GM21619 (cell line): Measurements from ENCODE around the gene ITGB2.

Experiments used
- ATAC-seq: cut with Tn5 transposase; IDR thresholded peaks from one replicate; pipeline ENCODE4 v1.9.1; 2021; ENCODE audit not compliant: unreplicated experiment

ITGB2 gene

DNA sequence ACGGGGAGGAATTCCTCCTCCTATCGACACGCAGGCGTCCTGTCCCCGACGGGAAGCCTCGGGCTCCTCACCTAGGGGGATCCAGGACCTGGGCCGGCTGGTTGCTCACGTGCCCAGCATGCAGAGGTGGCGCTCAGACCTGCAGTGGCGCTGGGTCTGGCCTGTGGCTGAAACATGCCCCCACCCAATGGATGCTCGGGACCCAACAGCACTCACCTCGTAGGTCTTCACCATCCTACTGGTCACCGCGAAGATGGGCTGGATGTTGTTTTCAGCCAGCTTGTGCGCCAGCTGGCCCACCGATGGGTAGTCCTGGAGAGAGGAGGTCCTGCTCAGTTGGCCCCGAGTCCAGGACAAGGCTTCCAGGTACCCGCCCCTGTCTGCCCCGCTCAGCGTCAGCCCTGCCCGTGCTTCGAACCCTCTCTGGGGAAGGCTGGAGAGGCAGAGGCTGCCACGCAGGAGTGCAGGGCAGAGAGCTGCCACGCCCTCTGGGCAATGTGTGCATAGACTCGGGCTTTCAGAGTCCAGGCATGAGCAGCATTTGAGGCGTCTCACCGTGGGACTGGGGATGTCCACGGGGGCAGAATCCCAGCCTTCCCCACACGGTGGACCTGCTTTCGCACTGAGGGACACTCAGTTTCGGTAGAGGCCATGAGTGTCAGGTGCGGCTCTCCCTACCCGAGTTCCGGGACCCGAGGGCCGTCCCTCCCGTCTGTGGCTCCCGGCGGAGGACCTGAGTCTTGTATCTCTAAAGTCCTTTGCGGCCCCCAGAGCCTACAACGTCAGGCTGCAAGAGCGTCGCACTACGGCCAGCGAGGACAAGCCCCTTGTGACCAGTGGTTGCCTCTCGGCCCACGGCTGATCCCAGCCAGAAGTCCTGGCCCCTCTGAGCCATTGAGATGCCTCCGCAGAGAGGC, 21.6 kb downstream of the ITGB2 start:
- ATAC-seq = no peak

DNA sequence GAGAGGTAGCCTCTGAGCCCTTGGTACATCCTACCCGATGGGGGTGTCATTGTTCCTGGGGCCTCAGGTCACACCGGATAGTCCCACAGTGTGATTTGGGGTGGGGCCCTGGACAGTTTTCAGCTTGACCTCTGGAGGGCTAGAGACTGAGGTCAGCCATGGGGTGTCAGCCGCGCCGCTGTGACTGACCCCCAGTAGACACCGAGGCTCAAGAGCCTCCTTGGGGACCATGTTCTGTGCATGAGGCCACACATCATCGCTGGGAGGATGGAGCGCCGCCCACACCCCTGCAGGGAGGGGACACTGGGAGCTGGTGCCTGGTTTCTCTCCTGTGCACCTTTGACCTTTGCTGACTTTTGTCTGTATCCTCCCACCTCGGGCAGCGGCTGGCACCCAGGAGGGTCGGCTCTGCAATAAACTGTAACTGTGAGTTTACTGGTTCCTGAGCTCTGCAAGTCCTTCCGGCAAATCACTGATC, 22.6 kb downstream of the ITGB2 start:
- ATAC-seq = no peak

DNA sequence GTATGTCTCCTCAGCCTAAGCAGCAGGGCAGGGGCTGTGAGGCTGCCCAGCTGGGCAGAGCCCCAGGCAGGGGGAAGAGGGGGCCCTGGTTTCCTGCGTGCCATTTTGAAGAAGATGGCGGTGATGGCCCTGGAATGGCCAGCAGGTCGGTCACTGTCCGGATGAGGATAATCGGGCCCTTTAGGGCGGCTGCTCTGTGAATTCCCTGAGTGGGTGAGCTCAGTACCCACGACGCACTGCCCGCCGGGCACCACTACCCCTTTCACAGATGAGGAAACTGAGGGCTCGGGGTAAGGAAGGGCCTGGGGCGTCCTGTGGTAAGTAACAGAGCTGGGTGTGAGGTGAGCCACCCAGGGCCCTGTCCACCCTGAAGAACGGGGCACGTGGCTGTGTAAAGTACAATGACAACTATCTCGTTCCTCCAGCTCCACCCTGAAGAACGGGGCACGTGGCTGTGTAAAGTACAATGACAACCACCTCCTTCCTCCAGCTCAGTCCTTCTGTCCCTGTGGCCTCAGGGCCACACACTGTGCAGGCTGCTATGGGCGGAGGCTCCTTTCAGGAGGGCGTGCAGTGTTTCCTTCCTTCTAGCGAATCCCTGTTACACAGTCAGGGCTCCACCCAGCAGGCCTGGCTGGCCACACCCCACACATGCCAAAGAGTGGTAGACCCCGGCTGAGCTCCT, 23.2 kb downstream of the ITGB2 start:
- no peak for ATAC-seq

DNA sequence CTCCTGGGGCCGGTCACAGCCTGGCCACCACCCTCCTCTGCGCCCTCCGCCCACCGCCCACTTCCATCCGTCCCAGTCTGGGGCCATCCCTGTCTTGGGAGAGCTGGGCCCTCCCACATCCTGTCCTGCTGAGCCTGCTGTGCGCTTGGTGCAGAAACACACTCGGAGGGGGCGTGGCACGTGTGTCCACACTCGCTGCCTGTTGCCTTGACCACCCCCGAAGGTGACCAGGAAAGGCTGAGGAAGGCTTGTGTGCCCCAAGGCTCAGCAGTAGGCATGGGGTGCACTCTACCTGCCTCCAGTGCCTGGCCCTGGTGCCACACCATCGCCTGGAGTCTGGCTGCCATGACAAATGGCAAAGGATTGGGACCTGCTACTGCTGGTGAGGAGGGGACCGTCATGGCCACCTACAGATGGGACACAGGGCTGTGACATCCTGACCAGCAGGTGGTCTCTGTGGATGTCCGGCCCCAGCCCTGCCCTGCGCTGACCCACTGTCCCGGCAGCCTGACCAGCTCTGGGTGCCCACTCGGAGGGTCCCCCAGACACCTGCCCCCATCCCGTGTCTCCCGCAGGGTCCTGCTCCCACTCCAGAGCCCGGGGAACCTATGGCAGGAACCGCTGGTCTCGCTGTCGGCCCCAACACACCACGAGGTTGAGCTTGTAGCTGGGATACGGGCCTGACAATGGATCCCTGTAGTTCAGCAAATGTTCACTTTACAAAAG, 24.0 kb downstream of the ITGB2 start:
- ATAC-seq = no peak

DNA sequence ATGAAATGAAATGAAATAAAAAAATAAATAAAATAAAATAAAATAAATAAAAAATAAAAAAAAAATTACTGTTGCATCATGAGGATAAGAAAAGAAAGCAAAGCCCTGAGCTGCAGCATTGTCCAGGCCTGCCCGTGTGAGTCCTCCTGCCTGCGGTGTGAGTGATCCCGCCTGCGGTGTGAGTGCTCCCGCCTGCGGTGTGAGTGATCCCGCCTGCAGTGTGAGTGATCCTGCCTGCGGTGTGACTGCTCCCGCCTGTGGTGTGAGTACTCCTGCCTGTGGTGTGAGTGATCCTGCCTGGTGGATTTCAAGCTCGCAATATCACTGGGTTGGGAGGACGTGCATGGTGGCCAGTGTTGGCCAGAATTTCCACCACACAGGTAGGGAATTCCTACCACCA, 24.8 kb downstream of the ITGB2 start:
- no peak for ATAC-seq

DNA sequence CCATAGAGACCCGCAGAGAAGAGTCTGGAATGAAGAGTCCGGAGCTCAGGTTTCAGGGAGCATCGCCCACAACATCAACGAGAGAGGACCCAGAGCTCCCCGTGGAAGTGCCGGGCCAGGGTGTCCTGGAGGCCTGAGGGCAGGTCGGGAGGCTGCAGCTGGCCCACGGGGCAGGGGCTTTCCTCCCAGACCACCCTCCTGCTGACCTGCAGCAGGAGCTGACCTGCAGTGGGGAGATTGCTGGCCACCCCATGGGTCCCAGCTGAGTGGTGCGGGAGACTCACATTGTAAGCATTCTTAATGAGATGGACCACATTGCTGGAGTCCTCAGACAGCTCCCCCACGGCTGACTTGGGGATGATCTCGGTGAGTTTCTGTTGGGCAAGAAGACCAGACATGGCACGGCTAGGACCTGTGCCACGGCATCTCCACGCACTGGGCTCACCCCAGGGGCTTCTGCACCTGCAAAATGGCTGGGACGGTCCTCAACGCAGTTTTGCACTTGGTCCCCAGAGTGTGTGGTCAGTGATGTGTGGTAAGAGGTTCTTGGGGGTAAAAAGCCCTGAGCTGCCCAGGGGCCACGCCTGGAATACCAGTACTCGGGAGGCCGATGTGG, 25.9 kb downstream of the ITGB2 start:
- no peak for ATAC-seq

DNA sequence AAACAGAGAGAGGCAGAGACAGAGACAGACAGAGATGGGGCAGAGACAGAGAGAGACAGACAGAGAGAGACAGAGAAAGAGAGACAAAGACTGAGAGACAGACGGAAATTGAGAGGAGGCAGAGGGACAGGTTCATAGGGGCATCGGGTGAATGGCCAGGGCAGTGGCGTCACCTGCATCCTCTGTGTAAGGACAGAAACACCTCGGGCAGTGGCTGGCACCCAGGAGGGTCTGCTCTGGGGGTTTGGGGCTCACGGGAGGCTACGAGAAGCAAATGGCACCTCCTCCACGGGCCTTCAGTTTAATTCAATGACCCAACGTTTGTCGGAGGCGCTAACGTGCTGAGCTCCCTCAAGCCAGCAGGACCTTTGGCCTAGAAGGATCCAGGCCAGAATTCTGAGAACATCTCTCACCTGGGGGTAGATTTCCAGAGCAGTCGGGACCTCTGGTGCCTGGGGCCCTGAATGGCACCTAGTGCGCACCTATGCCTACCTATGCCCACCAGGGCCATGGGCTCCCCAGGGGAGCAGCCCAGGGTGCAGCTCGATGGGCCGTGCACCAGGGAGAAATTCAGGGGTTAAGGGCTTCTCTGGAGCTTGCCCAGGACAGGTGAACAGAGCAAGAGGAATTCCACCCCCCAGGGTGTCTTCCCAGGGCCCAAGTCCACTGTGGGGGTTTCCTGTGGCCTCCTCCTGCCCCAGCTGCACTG, 26.6 kb downstream of the ITGB2 start:
- ATAC-seq = no peak

DNA sequence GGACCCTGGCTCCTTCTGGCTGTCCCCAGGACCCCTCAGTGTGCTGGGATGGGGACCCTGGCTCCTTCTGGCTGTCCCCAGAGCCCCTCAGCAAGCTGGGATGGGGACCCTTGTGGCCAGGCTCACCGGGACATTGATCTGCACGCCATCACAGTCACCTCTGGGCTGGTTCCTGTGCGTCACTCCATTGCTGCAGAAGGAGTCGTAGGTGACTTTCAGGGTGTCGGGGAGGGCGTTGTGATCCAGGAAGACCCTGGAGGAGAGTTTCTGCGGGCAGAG, 27.5 kb downstream of the ITGB2 start:
- ATAC-seq = no peak

DNA sequence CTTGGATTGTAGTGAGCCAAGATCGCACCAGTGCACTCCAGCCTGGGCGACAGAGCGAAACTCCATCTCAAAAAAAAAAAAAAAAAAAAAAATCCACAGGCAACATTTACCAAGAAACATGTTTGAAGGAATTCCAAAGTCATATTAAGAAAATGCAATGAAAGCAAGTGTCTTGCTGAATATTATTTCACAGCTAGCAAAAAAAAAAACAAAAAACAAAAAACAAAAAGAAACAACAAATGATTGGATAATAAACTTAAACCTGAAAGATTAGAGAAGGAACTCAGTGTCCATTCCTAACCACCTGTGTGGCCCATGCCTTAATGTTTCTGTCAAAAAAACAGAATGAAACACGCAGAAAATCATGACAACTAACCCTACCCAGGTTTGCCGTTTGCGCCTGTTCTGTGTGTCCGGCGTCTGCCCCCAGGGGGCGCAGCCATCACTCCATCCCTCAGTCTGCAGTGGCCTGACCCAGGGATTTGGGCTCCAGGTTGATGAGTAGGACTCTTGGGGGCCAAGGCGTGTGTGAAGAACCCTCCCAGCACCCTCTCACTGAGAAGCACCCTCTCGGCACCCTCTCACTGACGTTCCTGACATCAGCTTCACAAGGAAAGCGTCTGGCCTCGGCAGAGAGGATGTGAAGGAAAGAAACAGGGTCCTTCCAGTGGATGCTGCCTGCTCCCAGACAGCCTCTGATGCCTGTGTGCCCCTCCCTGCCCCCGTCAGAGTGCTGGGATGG, 28.0 kb downstream of the ITGB2 start:
- no peak for ATAC-seq

DNA sequence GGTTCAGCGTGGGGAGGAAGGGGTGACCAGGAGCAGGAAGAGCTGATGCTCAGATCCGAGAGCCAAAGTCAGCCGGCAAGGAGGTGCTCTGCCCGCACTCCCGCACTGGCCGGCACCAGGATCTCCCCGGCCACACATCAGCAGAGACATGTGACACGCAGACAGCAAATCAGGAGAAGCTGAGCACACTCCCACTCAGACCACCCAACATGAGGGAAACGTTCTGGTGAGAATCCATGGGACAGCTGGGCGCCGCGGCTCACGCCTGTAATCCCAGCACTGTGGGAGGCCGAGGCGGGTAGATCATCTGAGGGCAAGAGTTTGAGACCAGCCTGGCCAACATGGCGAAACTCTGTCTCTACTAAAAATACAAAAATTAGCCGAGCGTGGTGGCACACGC, 28.6 kb downstream of the ITGB2 start:
- no peak for ATAC-seq

DNA sequence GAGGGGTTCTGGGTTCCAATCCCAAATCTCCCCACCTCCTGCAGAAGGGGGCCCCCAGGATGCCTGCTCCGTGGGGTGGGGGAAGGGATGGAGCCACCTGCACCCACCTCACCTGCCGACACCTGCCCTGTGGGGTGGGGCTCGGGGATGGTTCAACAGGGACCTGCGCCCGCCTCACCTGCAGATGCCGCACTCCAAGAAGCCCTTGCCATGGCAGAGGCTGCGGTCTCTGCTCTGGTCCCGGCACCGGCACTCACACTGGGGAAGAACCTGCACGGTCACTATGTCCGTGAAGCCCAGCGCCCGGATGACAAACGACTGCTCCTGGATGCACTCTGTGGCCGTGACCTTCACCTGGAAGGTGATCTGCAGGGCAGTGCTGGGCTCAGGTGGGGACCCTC, 29.1 kb downstream of the ITGB2 start:
- no peak for ATAC-seq

DNA sequence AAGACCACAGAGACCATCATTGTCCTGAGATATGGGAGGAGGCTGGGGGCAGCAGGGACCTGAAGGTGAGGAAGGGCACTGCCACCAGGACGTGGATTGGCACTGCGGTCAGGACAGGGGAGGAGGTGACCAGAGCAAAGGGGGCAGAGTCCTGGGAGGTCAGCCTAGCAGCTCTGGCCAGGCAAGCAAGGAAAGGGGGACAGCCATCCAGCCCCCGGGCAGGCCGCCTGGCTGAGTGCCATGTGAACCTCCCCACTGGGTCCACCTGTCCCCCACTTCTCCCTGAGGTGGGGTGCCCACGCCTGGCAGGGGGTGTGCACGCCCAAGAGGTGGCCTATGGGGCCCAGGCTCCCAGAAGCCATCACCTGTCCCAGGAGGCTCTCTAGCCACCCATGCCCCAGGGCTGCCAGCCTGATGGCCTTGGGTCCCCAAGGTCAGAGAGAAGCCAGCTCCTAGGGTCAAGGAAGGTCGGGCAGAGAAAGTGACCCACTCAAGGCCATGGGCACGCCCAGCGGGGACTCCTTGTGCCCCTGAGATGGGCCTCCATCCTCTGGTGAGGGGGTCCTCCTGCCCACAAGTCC, 29.6 kb downstream of the ITGB2 start:
- no peak for ATAC-seq

DNA sequence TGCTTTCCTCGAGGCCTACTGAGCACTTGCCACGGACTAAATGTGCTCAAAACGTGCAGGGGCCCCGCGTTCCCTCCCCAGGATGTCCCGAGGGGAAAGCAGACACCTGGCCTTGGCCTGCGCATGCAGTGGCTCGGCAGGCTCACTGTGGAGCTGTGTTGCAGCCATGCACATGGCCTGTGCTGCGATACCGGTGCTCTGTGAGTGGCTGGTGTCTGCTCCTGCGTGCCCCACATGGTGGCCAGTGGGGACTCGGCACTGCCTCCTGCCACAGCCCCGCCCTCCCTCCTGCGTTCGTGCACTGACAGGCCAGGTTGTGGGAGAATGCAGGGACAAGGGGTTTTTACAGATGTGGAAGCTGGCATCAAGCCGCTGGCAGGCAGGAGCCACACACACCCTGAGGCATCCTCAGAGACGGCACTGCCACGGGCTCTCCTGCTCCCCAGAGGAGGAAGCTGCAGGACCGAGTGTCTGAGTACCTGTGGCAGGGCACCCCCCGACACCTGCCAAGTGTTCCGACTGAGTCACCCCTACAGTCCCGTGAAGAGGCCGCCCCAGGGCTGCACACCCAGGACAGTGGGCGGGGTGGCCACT, 30.3 kb downstream of the ITGB2 start:
- ATAC-seq = no peak

DNA sequence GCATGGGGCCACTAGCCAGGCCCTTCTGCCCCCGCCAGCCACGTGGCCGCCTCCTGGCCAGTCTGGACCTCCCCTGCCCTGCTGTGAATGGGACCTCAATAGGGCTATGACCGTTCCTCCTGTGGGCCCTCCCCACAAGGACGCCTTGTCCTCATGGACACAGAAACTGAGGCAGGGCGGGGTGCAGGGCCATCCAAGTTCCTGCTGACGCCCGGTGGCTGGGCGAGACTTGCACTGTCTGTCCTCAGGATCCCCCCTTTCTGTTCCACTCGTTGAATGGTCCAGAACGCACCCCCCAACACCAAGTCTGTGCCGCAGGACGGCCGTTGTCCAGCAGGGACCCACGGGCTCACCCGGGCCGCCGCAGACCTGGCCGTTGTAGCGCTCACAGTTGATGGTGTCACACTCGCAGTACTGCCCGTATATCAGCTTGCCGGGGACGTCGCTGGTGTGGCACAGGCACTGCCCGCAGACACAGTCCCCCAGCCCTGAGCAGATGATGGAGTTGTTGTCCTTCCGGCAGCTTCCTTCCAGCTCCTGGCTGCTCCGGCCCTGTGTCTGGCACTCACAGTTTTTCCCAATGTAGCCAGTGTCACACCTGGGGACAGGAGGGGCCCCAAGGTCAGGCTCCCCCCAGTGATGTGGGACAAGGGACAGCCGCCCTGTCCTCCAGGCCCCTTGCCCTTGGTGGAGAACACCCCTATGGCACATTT, 30.9 kb downstream of the ITGB2 start:
- no peak for ATAC-seq

DNA sequence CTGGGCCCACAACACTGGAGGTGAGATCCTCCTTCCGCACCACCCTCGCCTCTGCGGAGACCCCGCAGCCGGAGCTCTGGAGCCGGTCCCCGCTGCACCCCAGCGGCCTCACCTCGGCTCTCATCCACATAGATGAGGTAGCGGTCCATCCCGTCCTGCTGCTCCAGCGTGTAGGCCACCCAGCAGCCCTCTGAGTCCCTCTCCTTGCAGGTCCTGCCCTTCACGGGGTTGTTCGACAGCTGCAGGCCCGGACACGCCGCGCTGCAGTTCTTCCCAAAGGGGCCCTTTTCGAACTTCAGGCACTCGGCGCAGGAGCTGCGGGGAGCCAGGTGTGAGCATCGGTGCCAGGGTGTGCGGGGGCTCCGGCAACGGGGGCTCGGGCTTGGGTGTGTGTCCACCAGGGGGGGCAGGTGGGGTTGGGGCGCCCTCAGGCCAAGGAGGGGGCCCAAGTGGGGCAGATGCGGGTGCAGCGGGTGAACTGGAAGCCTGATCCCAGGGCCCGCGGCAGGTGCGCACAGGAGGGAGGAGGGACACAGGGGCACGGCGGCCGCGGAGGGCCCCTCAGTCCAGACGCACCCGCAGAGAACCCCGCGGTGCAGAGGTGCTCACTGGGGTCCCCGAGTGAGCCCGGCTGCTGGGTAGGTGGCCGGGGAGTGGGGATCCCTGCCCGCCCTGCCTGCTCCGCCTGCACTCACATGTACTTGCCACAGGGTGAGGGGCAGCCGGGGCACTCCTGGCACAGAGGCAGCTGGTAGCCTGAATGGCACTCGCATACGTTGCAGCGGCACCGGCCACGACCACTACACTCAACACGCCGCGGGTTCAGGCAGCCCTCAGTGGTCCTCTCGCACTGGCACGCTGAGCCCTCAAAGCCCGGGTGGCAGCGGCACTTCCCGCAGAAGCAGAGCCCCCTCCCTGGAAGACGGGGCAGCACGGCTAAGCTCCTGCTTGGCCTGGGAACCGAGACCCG, 31.8 kb downstream of the ITGB2 start:
- ATAC-seq = no peak

DNA sequence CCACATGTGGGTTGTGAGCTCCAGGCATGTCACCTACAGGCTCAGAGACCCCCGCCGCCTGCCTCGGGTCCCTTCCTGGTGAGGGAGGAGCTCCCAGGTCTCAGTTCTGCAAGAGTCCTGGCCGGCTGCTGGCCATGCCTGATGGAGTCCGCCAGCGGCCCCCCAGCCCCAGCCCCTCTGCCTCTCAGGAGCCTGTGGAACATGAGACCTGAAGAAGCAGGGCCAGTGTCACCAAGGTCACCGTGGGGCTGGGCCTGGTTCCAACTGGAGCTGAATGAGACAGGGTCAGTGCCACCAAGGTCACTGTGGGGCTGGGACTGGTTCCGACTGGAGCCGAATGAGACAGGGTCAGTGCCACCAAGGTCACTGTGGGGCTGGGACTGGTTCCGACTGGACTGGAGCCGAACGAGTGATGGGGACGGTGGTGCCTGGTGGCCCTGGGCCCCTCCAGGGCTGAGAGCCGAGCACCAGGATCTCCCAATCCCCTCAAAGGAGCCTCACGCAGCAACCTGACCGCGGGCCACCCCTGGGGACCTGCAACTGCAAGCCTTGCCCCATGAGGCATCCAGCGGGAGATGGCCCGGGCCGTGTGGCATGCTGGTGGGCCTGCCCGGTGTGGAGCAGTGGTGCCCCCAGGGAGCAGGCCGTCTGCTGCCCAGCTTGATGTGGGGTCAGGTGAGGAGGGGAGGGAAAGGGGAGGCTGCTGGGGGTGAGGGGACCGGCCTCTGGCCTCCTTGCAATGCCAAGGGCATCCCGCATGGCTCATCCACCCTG, 32.7 kb downstream of the ITGB2 start:
- ATAC-seq = no peak
